ENCODE data around the gene SGCE.

Gene SGCE

GRCh38 chr7:94559972-94560371 is 96.0 kb downstream of the SGCE start:
- no peak for TF ChIP-seq SIN3A (IDR thresholded peaks at IDR 0.05; ENCODE audit: borderline replicate concordance, insufficient read depth, low read length)
- TF ChIP-seq FOXP2 (optimal IDR thresholded peaks at IDR 0.05; ENCODE audit: borderline replicate concordance, extremely low read depth, extremely low read length, insufficient read depth) = no peak
- TF ChIP-seq TAF1 (IDR thresholded peaks at IDR 0.05; ENCODE audit: borderline replicate concordance, insufficient read depth, low read length) = no peak
- TF ChIP-seq REST (IDR thresholded peaks at IDR 0.05; ENCODE audit: insufficient read depth in 1 of 2, low read depth in 2 of 2, low read length in 2 of 2) = no peak
- TF ChIP-seq POLR2AphosphoS5 (IDR thresholded peaks at IDR 0.05; ENCODE audit: low read depth, low read length) = no peak

- TF ChIP-seq POLR2AphosphoS5 (IDR thresholded peaks at IDR 0.05; ENCODE audit: low read depth, low read length) = no peak
- no peak for TF ChIP-seq REST (IDR thresholded peaks at IDR 0.05; ENCODE audit: insufficient read depth in 1 of 2, low read depth in 2 of 2, low read length in 2 of 2)
- no peak for TF ChIP-seq FOXP2 (optimal IDR thresholded peaks at IDR 0.05; ENCODE audit: borderline replicate concordance, extremely low read depth, extremely low read length, insufficient read depth)
- no peak for TF ChIP-seq TAF1 (IDR thresholded peaks at IDR 0.05; ENCODE audit: borderline replicate concordance, insufficient read depth, low read length)
- TF ChIP-seq SIN3A (IDR thresholded peaks at IDR 0.05; ENCODE audit: borderline replicate concordance, insufficient read depth, low read length) = no peak
Measured at GRCh38 chr7:94557215-94557614, 98.7 kb downstream of the SGCE start.

- TF ChIP-seq POLR2AphosphoS5 (IDR thresholded peaks at IDR 0.05; ENCODE audit: low read depth, low read length) (no peak), SIN3A (IDR thresholded peaks at IDR 0.05; ENCODE audit: borderline replicate concordance, insufficient read depth, low read length) (no peak), TAF1 (IDR thresholded peaks at IDR 0.05; ENCODE audit: borderline replicate concordance, insufficient read depth, low read length) (no peak), REST (IDR thresholded peaks at IDR 0.05; ENCODE audit: insufficient read depth in 1 of 2, low read depth in 2 of 2, low read length in 2 of 2) (no peak), FOXP2 (optimal IDR thresholded peaks at IDR 0.05; ENCODE audit: borderline replicate concordance, extremely low read depth, extremely low read length, insufficient read depth) (no peak)
Measured at GRCh38 chr7:94556028-94556427, 99.9 kb downstream of the SGCE start.

GRCh38 chr7:94547126-94547525 is 108.8 kb downstream of the SGCE start:
- TF ChIP-seq SIN3A (IDR thresholded peaks at IDR 0.05; ENCODE audit: borderline replicate concordance, insufficient read depth, low read length) (no peak), REST (IDR thresholded peaks at IDR 0.05; ENCODE audit: insufficient read depth in 1 of 2, low read depth in 2 of 2, low read length in 2 of 2) (no peak), TAF1 (IDR thresholded peaks at IDR 0.05; ENCODE audit: borderline replicate concordance, insufficient read depth, low read length) (no peak), FOXP2 (optimal IDR thresholded peaks at IDR 0.05; ENCODE audit: borderline replicate concordance, extremely low read depth, extremely low read length, insufficient read depth) (no peak), POLR2AphosphoS5 (IDR thresholded peaks at IDR 0.05; ENCODE audit: low read depth, low read length) (no peak)

- TF ChIP-seq POLR2AphosphoS5 (IDR thresholded peaks at IDR 0.05; ENCODE audit: low read depth, low read length) = no peak
- TF ChIP-seq REST (IDR thresholded peaks at IDR 0.05; ENCODE audit: insufficient read depth in 1 of 2, low read depth in 2 of 2, low read length in 2 of 2) = no peak
- no peak for TF ChIP-seq SIN3A (IDR thresholded peaks at IDR 0.05; ENCODE audit: borderline replicate concordance, insufficient read depth, low read length)
- TF ChIP-seq TAF1 (IDR thresholded peaks at IDR 0.05; ENCODE audit: borderline replicate concordance, insufficient read depth, low read length) = no peak
- TF ChIP-seq FOXP2 (optimal IDR thresholded peaks at IDR 0.05; ENCODE audit: borderline replicate concordance, extremely low read depth, extremely low read length, insufficient read depth) = no peak
Measured at GRCh38 chr7:94540428-94540827, 115.5 kb downstream of the SGCE start.
